ENCODE measurements around the gene GOLT1B. TPM values are rescaled to one million over a fixed set of nuclear protein-coding genes. Genes with fewer than 3 reads are reported as not detected.

Gene GOLT1B
- total RNA-seq, 6 donors from 2014 or later = 4.2 to 36.7 (median 25.4) TPM

GRCh38 chr12:21502164-21502496 is 541 bp downstream of the GOLT1B start:
- Histone ChIP-seq H3K4me1 (peaks cover 35 to 51% (median 38%) of the 10 kb centered on the region in 4 donors), H3K9me3 (no peaks in the 10 kb centered on the region), H3K4me3 (peak overlapping the region; percentile 78 to 95 (median 92)), H3K27me3 (no peaks in the 10 kb centered on the region), H3K36me3 (peaks cover 3 to 18% (median 10%) of the 10 kb centered on the region in 4 donors), H3K27ac (peak overlapping the region; percentile 89 to 91 (median 90))
- TF ChIP-seq CTCF (IDR thresholded peaks at IDR 0.05) (no peak), POLR2A (IDR thresholded peaks at IDR 0.05) (no peak), EP300 (IDR thresholded peaks at IDR 0.05) (no peak), POLR2AphosphoS5 (IDR thresholded peaks at IDR 0.05) (no peak)
- ATAC-seq (ENCODE audit: low FRiP score in 2 of 2) (peak; percentile 11 to 30), DNase-seq (peak in 1 of 2 donors; percentile 51)
- WGBS, 2 donors = 0 to 1% methylated on average over 10 to 13 of the region's 14 CpGs

- H3K4me1 ChIP-seq = peaks cover 35 to 51% (median 38%) of the 10 kb centered on the region in 4 donors
- 84 to 85% methylated on average over 1 of the region's 1 CpG for WGBS, 2 donors
Measured at GRCh38 chr12:21502872-21503271, 1.3 kb downstream of the GOLT1B start.

GRCh38 chr12:21505888-21506287 is 4.3 kb downstream of the GOLT1B start:
- ATAC-seq (ENCODE audit: low FRiP score in 2 of 2) (no peak), DNase-seq (no peak)
- Histone ChIP-seq H3K27me3 (no peaks in the 10 kb centered on the region), H3K4me3 (no peak overlapping the region), H3K4me1 (peaks cover 23 to 36% (median 26%) of the 10 kb centered on the region in 4 donors), H3K36me3 (peaks cover 0 to 22% (median 0%) of the 10 kb centered on the region in 4 donors), H3K27ac (no peak overlapping the region), H3K9me3 (no peaks in the 10 kb centered on the region)
- WGBS, 2 donors = 18 to 41% methylated on average over 2 of the region's 2 CpGs
- TF ChIP-seq EP300 (IDR thresholded peaks at IDR 0.05) (no peak), CTCF (IDR thresholded peaks at IDR 0.05) (no peak), POLR2AphosphoS5 (IDR thresholded peaks at IDR 0.05) (no peak), POLR2A (IDR thresholded peaks at IDR 0.05) (no peak)

More at GRCh38 chr12:21502872-21503271, 1.3 kb downstream of the GOLT1B start:
- no peak for ATAC-seq (ENCODE audit: low FRiP score in 2 of 2)
- no peak for DNase-seq
- no peak for TF ChIP-seq CTCF (IDR thresholded peaks at IDR 0.05)
- TF ChIP-seq POLR2AphosphoS5 (IDR thresholded peaks at IDR 0.05) = no peak
- no peak for TF ChIP-seq POLR2A (IDR thresholded peaks at IDR 0.05)
- TF ChIP-seq EP300 (IDR thresholded peaks at IDR 0.05) = no peak
- peak overlapping the region in 2 of 4 donors; percentile 93 to 95 for H3K4me3 ChIP-seq
- no peaks in the 10 kb centered on the region for H3K9me3 ChIP-seq
- H3K27me3 ChIP-seq = no peaks in the 10 kb centered on the region
- peaks cover 3 to 14% (median 4%) of the 10 kb centered on the region in 4 donors for H3K36me3 ChIP-seq
- H3K27ac ChIP-seq = no peak overlapping the region

- no peak overlapping the region for H3K4me3 ChIP-seq
- no peak for DNase-seq
- ATAC-seq (ENCODE audit: low FRiP score in 2 of 2) = no peak
- H3K9me3 ChIP-seq = no peaks in the 10 kb centered on the region
- peaks cover 0 to 36% (median 2%) of the 10 kb centered on the region in 4 donors for H3K36me3 ChIP-seq
- no peak for TF ChIP-seq CTCF (IDR thresholded peaks at IDR 0.05)
- no peak for TF ChIP-seq POLR2A (IDR thresholded peaks at IDR 0.05)
- no peak for TF ChIP-seq POLR2AphosphoS5 (IDR thresholded peaks at IDR 0.05)
- TF ChIP-seq EP300 (IDR thresholded peaks at IDR 0.05) = no peak
- H3K27ac ChIP-seq = no peak overlapping the region
- no peaks in the 10 kb centered on the region for H3K27me3 ChIP-seq
- peaks cover 15 to 26% (median 20%) of the 10 kb centered on the region in 4 donors for H3K4me1 ChIP-seq
- WGBS, 2 donors = 82 to 90% methylated on average over 2 of the region's 2 CpGs
Measured at GRCh38 chr12:21507849-21508248, 6.3 kb downstream of the GOLT1B start.

- ATAC-seq (ENCODE audit: low FRiP score in 2 of 2) = no peak
- WGBS, 2 donors = 37 to 38% methylated on average over 2 of the region's 2 CpGs
Measured at GRCh38 chr12:21509768-21510167, 8.2 kb downstream of the GOLT1B start.

More at GRCh38 chr12:21509768-21510167, 8.2 kb downstream of the GOLT1B start:
- no peak overlapping the region for H3K4me3 ChIP-seq
- DNase-seq = no peak
- TF ChIP-seq POLR2A (IDR thresholded peaks at IDR 0.05) (no peak), CTCF (IDR thresholded peaks at IDR 0.05) (no peak), EP300 (IDR thresholded peaks at IDR 0.05) (no peak), POLR2AphosphoS5 (IDR thresholded peaks at IDR 0.05) (no peak)
- no peak overlapping the region for H3K27ac ChIP-seq
- H3K4me1 ChIP-seq = peaks cover 0 to 7% (median 3%) of the 10 kb centered on the region in 4 donors
- H3K36me3 ChIP-seq = peaks cover 0 to 53% (median 10%) of the 10 kb centered on the region in 4 donors
- no peaks in the 10 kb centered on the region for H3K27me3 ChIP-seq
- no peaks in the 10 kb centered on the region for H3K9me3 ChIP-seq
